HG03045 (cell line): ENCODE data around the gene PAX2.

Experiments
- ATAC-seq: cut with Tn5 transposase; IDR thresholded peaks from one replicate; pipeline ENCODE4 v1.9.1; 2021; ENCODE audit warnings: mild to moderate bottlenecking, moderate library complexity; ENCODE audit not compliant: unreplicated experiment

The PAX2 gene

GRCh38 chr10:100873146-100873826 is 127.9 kb downstream of the PAX2 start:
- ATAC-seq: no peak

GRCh38 chr10:100873827-100874326 is 128.5 kb downstream of the PAX2 start:
- ATAC-seq: no peak

GRCh38 chr10:100874702-100875483 is 129.5 kb downstream of the PAX2 start:
- ATAC-seq: no peak

- ATAC-seq: no peak
Observed at GRCh38 chr10:100875484-100876166, 130.2 kb downstream of the PAX2 start.

- no peak for ATAC-seq
Observed at GRCh38 chr10:100876585-100877460, 131.4 kb downstream of the PAX2 start.

GRCh38 chr10:100877461-100877850 is 132.1 kb downstream of the PAX2 start:
- ATAC-seq: no peak

- no peak for ATAC-seq
Observed at GRCh38 chr10:100878291-100878910, 133.0 kb downstream of the PAX2 start.
